ENCODE data around the gene ATG3. TPM values are rescaled to one million over a fixed set of nuclear protein-coding genes. Genes with fewer than 3 reads are reported as not detected.

ATG3 gene
- total and polyA plus RNA-seq, 9 of the 15 experiments (the other 6 are each of a cell fraction or from before 2014, with no cell fraction given) = 48.7 to 107 (median 64.7) TPM

DNA sequence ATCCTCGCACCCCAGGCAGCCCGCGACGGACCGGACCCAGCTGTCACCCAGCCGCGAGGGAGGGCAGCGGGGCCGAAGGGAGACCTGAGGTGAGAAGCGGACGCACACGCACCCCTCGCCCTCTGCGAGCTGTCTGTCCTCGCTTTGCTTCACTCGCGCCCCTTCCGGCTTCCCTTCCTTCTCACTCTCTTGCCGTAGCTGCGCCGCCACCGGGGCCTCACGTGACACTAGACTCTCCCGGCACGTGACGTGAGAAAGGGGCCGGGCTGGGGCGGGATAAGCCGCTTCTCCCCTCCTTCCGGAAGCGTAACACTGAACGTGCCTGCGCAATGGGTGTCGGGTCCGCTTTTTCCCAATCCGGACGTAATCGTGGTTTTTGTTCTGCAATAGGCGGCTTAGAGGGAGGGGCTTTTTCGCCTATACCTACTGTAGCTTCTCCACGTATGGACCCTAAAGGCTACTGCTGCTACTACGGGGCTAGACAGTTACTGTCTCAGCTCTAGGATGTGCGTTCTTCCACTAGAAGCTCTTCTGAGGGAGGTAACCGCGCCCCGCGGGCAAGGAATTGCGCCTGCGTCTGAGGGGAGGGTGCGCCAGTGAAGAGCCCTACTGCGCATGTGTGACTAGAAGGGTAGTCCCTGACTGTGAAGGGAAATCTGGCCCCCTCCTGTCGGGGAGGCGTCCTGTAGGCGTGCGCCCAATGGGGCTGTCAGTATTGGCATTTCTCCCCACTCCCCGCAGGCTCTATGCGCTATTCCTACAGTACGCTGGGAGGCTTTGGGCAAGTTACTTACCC lies at the start of gene ATG3, which contains the start of gene SLC35A5 (continued):
- TF ChIP-seq ATF1 (CRISPR knock-in tag; IDR thresholded peaks at IDR 0.05) (no peak), ATF1 (tag; IDR thresholded peaks at IDR 0.05) (peak; percentile 52), PHF21A (IDR thresholded peaks at IDR 0.05; ENCODE audit: borderline replicate concordance, low read depth) (peak; percentile 98), FOXM1 (IDR thresholded peaks at IDR 0.05; ENCODE audit: low read depth) (no peak), FOXM1 (CRISPR knock-in tag; IDR thresholded peaks at IDR 0.05; ENCODE audit: low read depth) (peak; percentile 46; the same call in 1 of the 2 replicates), ZFPM2 (CRISPR knock-in tag; IDR thresholded peaks at IDR 0.05) (no peak), KDM5B (IDR thresholded peaks at IDR 0.05; ENCODE audit: insufficient replicate concordance, low read depth, low read length) (peak; percentile 64), SMARCE1 (IDR thresholded peaks at IDR 0.05) (0 out of 2 replicates have a peak, but pooled peaks have one; percentile 20), HDAC8 (tag; IDR thresholded peaks at IDR 0.05) (0 out of 2 replicates have a peak, but pooled peaks have one; percentile 10), TAF1 (IDR thresholded peaks at IDR 0.05; ENCODE audit: control insufficient read depth, extremely low read depth, insufficient read depth, low read length, severe bottlenecking) (peak; percentile 26), DIDO1 (tag; IDR thresholded peaks at IDR 0.05; ENCODE audit: low read depth) (peak; percentile 90)
- TF ChIP-seq, protein P1, sequence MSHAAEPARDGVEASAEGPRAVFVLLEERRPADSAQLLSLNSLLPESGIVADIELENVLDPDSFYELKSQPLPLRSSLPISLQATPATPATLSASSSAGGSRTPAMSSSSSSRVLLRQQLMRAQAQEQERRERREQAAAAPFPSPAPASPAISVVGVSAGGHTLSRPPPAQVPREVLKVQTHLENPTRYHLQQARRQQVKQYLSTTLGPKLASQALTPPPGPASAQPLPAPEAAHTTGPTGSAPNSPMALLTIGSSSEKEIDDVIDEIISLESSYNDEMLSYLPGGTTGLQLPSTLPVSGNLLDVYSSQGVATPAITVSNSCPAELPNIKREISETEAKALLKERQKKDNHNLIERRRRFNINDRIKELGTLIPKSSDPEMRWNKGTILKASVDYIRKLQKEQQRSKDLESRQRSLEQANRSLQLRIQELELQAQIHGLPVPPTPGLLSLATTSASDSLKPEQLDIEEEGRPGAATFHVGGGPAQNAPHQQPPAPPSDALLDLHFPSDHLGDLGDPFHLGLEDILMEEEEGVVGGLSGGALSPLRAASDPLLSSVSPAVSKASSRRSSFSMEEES (CRISPR knock-in tag; IDR thresholded peaks at IDR 0.05) = peak; percentile 98
- TF ChIP-seq, protein P2, sequence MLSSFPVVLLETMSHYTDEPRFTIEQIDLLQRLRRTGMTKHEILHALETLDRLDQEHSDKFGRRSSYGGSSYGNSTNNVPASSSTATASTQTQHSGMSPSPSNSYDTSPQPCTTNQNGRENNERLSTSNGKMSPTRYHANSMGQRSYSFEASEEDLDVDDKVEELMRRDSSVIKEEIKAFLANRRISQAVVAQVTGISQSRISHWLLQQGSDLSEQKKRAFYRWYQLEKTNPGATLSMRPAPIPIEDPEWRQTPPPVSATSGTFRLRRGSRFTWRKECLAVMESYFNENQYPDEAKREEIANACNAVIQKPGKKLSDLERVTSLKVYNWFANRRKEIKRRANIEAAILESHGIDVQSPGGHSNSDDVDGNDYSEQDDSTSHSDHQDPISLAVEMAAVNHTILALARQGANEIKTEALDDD (IDR thresholded peaks at IDR 0.05) = peak; percentile 42; the same call in 1 of the 2 replicates
- TF ChIP-seq, protein P3, sequence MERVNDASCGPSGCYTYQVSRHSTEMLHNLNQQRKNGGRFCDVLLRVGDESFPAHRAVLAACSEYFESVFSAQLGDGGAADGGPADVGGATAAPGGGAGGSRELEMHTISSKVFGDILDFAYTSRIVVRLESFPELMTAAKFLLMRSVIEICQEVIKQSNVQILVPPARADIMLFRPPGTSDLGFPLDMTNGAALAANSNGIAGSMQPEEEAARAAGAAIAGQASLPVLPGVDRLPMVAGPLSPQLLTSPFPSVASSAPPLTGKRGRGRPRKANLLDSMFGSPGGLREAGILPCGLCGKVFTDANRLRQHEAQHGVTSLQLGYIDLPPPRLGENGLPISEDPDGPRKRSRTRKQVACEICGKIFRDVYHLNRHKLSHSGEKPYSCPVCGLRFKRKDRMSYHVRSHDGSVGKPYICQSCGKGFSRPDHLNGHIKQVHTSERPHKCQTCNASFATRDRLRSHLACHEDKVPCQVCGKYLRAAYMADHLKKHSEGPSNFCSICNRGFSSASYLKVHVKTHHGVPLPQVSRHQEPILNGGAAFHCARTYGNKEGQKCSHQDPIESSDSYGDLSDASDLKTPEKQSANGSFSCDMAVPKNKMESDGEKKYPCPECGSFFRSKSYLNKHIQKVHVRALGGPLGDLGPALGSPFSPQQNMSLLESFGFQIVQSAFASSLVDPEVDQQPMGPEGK (CRISPR knock-in tag; IDR thresholded peaks at IDR 0.05; ENCODE audit: borderline replicate concordance) = no peak
- TF ChIP-seq, protein P4, sequence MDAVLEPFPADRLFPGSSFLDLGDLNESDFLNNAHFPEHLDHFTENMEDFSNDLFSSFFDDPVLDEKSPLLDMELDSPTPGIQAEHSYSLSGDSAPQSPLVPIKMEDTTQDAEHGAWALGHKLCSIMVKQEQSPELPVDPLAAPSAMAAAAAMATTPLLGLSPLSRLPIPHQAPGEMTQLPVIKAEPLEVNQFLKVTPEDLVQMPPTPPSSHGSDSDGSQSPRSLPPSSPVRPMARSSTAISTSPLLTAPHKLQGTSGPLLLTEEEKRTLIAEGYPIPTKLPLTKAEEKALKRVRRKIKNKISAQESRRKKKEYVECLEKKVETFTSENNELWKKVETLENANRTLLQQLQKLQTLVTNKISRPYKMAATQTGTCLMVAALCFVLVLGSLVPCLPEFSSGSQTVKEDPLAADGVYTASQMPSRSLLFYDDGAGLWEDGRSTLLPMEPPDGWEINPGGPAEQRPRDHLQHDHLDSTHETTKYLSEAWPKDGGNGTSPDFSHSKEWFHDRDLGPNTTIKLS (IDR thresholded peaks at IDR 0.05; ENCODE audit: borderline replicate concordance, low read depth) = peak; percentile 43; the same call in 1 of the 2 replicates
- TF ChIP-seq, protein P5, sequence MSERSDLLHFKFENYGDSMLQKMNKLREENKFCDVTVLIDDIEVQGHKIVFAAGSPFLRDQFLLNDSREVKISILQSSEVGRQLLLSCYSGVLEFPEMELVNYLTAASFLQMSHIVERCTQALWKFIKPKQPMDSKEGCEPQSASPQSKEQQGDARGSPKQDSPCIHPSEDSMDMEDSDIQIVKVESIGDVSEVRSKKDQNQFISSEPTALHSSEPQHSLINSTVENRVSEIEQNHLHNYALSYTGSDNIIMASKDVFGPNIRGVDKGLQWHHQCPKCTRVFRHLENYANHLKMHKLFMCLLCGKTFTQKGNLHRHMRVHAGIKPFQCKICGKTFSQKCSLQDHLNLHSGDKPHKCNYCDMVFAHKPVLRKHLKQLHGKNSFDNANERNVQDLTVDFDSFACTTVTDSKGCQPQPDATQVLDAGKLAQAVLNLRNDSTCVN (CRISPR knock-in tag; IDR thresholded peaks at IDR 0.05) = no peak
- TF ChIP-seq, protein P6, sequence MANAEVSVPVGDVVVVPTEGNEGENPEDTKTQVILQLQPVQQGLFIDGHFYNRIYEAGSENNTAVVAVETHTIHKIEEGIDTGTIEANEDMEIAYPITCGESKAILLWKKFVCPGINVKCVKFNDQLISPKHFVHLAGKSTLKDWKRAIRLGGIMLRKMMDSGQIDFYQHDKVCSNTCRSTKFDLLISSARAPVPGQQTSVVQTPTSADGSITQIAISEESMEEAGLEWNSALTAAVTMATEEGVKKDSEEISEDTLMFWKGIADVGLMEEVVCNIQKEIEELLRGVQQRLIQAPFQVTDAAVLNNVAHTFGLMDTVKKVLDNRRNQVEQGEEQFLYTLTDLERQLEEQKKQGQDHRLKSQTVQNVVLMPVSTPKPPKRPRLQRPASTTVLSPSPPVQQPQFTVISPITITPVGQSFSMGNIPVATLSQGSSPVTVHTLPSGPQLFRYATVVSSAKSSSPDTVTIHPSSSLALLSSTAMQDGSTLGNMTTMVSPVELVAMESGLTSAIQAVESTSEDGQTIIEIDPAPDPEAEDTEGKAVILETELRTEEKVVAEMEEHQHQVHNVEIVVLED (CRISPR knock-in tag; IDR thresholded peaks at IDR 0.05) = peak; percentile 90
